Right cardiac atrium (tissue), 5 donors: ENCODE measurements around the gene CALD1. TPM values are rescaled to one million over a fixed set of nuclear protein-coding genes. Genes with fewer than 3 reads are reported as not detected.
A peak's percentile ranks its signal among the peaks of the same experiment; 100 is the strongest.

Source experiments
- ATAC-seq, 2 donors: fragments of 200-7000 bp; cut with Tn5 transposase; one replicate each; pipeline versions ENCODE4 v1.8.0 to v1.9.1; 2020; ENCODE audit warnings: moderate library complexity in 2 of 2, mild to moderate bottlenecking in 1 of 2
- DNase-seq, 3 donors: peaks; one replicate each; pipeline ENCODE4 v3.0.0-alpha.2; 2020
- H3K27ac ChIP-seq: one replicate; pipeline ENCODE4 v1.5.1; 2013; ENCODE audit warnings: mild to moderate bottlenecking, low read length, control low read depth, moderate library complexity
- H3K27me3 ChIP-seq: one replicate; pipeline ENCODE4 v1.6.1; 2013; ENCODE audit not compliant: control insufficient read depth, insufficient read depth
- H3K4me1 ChIP-seq: one replicate; pipeline ENCODE4 v1.6.1; 2013; ENCODE audit warnings: low read length; ENCODE audit not compliant: control insufficient read depth, insufficient read depth
- H3K4me3 ChIP-seq: one replicate; pipeline ENCODE4 v1.5.1; 2013; ENCODE audit warnings: low read length, control low read depth
- H3K9me3 ChIP-seq: one replicate; pipeline ENCODE4 v1.6.1; 2013; ENCODE audit warnings: low read length; ENCODE audit not compliant: control insufficient read depth
- WGBS: extraction: QIAGEN DNeasy Blood & Tissue Kit; methylation state at CpG from one replicate; pipeline ENCODE4 v1.1.7; 2013; 5-methylcytosine and 5-hydroxymethylcytosine counted together
- intact Hi-C, 4 donors: fragments of 100-400 bp; cut with DNase I; formaldehyde crosslinking; loops; one replicate each; pipeline versions ENCODE4 v1.11.0 to v1.14.0; 2022 to 2023
- polyA plus RNA-seq: library from polyadenylated mRNA; stranded (reverse); fragments of 200-250 nt; gene quantifications from one replicate; pipeline ENCODE4 v1.2.3, GENCODE V29; 2013
- total RNA-seq, 4 donors: library from RNA; stranded (reverse); fragmentation: NEBNext Ultra II Directional; extraction: Animal tissue kit (Norgen Biotek cat#: 25700); gene quantifications; one replicate each; pipeline ENCODE4 v1.2.1, GENCODE V29; 2021
- donor health status: healthy with polysubstance abuse.
- donor health status: DM: no; HTN: yes; CAD: no.
- donor health status: DM: no; HTN: no; CAD: no.
- donor health status: DM: no; HTN: yes; CAD: no; lungs with severe emphysema.
- donor health status: DM: yes; HTN: yes; CAD: no.

Gene CALD1
- total and polyA plus RNA-seq, 5 donors = 93.9 to 214 (median 135) TPM

DNA sequence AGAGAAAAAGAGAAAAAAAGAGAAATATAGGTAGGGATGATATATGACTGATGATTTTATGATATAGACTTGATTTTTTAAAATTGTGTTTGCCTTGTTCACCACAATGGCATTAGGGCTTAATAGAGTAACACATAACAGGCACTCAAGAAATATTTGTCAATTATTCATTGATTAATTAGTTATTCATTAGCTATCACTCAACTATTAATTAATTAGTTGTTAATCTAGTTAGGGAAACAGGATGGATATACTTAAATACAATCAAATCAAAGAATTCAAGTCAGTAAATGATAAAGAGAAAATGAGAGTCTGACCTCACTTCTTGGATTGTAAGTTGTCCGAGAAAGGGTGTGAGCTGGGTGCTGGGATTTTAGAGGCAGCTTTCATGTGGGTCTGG is 15.1 kb upstream of the CALD1 start:
- no peaks in the 10 kb centered on the region for H3K27me3 ChIP-seq
- DNase-seq (no peak), ATAC-seq (no peak)
- peaks cover 7% of the 10 kb centered on the region for H3K4me1 ChIP-seq
- intact Hi-C loops = no loop called here
- no peak overlapping the region for H3K27ac ChIP-seq
- 80% methylated on average over 1 of the region's 1 CpG for WGBS
- H3K9me3 ChIP-seq = no peaks in the 10 kb centered on the region
- H3K4me3 ChIP-seq = no peak overlapping the region

- WGBS = 39% methylated on average over 15 of the region's 15 CpGs
- H3K4me3 ChIP-seq = no peak overlapping the region
- intact Hi-C loops = no loop called here
- no peaks in the 10 kb centered on the region for H3K9me3 ChIP-seq
- no peaks in the 10 kb centered on the region for H3K27me3 ChIP-seq
- peaks cover 7% of the 10 kb centered on the region for H3K4me1 ChIP-seq
- DNase-seq (peak; percentile 20 to 65 (median 43)), ATAC-seq (peak; percentile 64 to 76)
- peak overlapping the region; percentile 73 for H3K27ac ChIP-seq
Measured at GRCh38 chr7:134766779-134767519, 12.5 kb upstream of the CALD1 start.

GRCh38 chr7:134767520-134768168 is 11.8 kb upstream of the CALD1 start:
- peak; percentile 5 to 45 for ATAC-seq
- Histone ChIP-seq H3K27me3 (no peaks in the 10 kb centered on the region), H3K4me1 (peaks cover 7% of the 10 kb centered on the region), H3K27ac (peak overlapping the region; percentile 5), H3K9me3 (no peaks in the 10 kb centered on the region), H3K4me3 (no peak overlapping the region)
- intact Hi-C loops = no loop called here
- 43% methylated on average over 5 of the region's 5 CpGs for WGBS
- DNase-seq = peak; percentile 19 to 46 (median 39)

- ATAC-seq = no peak
- intact Hi-C loops = no loop called here
Measured at GRCh38 chr7:134768243-134768642, 11.2 kb upstream of the CALD1 start.

DNA sequence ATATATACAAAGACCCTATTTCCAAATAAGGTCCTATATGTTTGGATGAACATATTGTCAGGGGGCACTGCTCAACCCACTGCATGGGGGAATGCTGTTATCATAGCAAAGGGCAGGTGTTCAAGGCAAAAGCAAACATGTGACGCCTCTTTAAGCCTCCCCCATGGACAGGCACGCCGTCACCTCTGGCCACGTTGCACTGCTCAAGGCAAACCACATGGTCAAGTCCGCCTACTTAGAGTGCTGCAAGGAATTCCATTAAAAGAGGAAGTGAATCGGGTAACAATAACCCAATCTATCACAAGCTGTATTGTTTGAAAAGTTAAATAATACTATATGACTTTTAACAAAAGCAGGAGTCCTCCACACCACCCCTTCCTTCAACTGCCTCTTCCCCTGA is 8.8 kb upstream of the CALD1 start:
- H3K9me3 ChIP-seq = no peaks in the 10 kb centered on the region
- intact Hi-C loops = no loop called here
- no peak overlapping the region for H3K4me3 ChIP-seq
- ATAC-seq (no peak), DNase-seq (no peak)
- no peaks in the 10 kb centered on the region for H3K27me3 ChIP-seq
- H3K4me1 ChIP-seq = peaks cover 6% of the 10 kb centered on the region
- no peak overlapping the region for H3K27ac ChIP-seq
- WGBS = 86% methylated on average over 6 of the region's 6 CpGs

More at GRCh38 chr7:134768243-134768642, 11.2 kb upstream of the CALD1 start:
- Histone ChIP-seq H3K27ac (peak overlapping the region; percentile 37), H3K4me3 (no peak overlapping the region), H3K9me3 (no peaks in the 10 kb centered on the region), H3K27me3 (no peaks in the 10 kb centered on the region), H3K4me1 (peaks cover 7% of the 10 kb centered on the region)
- no peak for DNase-seq
- 81% methylated on average over 4 of the region's 4 CpGs for WGBS

- peaks cover 6% of the 10 kb centered on the region for H3K4me1 ChIP-seq
- DNase-seq (no peak), ATAC-seq (no peak)
- H3K4me3 ChIP-seq = no peak overlapping the region
- no peak overlapping the region for H3K27ac ChIP-seq
- WGBS = 92% methylated on average over 3 of the region's 3 CpGs
- H3K9me3 ChIP-seq = no peaks in the 10 kb centered on the region
- intact Hi-C loops = no loop called here
- no peaks in the 10 kb centered on the region for H3K27me3 ChIP-seq
Measured at GRCh38 chr7:134771111-134771510, 8.3 kb upstream of the CALD1 start.

- DNase-seq = no peak
- Histone ChIP-seq H3K27ac (no peak overlapping the region), H3K9me3 (no peaks in the 10 kb centered on the region), H3K4me1 (peaks cover 3% of the 10 kb centered on the region), H3K27me3 (no peaks in the 10 kb centered on the region), H3K4me3 (no peak overlapping the region)
- ATAC-seq = no peak
- whole genome bisulfite sequencing = 93% methylated on average over 2 of the region's 2 CpGs
- intact Hi-C loops = no loop called here
Measured at GRCh38 chr7:134771889-134772288, 7.5 kb upstream of the CALD1 start.

DNA sequence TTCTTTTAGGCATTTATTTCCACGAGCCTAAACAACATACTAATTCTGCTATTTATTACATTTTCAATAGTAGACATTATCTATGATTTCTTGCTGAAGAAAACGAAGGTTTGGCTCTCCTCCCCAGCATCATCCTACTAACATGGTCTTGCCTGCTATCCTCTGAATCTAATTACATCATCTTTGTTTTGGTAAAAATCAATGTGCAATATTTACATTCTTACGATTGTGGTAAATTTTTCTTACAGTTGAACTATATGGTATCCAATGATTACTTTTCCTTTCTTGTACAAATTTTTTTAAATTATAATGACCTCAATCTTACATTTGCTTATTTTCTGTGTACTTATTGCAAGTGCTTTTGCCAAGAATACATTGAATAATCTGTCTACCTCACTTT is 7.0 kb upstream of the CALD1 start:
- Histone ChIP-seq H3K4me1 (peaks cover 3% of the 10 kb centered on the region), H3K27ac (no peak overlapping the region), H3K27me3 (no peaks in the 10 kb centered on the region), H3K4me3 (no peak overlapping the region), H3K9me3 (no peaks in the 10 kb centered on the region)
- ATAC-seq (no peak), DNase-seq (no peak)
- WGBS = 57% methylated on average over 3 of the region's 3 CpGs
- intact Hi-C loops = no loop called here

DNA sequence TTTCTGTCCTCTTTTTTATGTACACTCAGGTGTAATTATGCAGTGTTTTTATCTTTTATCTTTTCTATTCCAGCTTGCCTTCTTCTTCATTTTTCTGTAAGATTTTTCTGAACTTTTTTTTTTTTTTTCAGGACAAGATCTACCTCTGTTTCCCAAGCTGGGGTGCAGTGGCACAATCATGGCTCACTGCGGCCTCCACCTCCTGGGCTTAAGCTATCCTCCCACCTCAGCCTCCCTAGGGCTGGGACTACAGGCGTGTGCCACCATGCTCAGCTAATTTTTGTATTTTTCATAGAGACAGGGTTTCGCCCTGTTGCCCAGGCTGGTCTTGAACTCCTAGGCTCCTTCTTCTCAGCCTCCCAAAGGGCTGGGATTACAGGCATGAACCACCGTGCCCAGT is 6.3 kb upstream of the CALD1 start:
- H3K27ac ChIP-seq = no peak overlapping the region
- no peaks in the 10 kb centered on the region for H3K27me3 ChIP-seq
- 70% methylated on average over 4 of the region's 4 CpGs for WGBS
- H3K9me3 ChIP-seq = no peaks in the 10 kb centered on the region
- intact Hi-C loops = no loop called here
- no peak overlapping the region for H3K4me3 ChIP-seq
- ATAC-seq = no peak
- H3K4me1 ChIP-seq = peaks cover 5% of the 10 kb centered on the region
- no peak for DNase-seq

DNA sequence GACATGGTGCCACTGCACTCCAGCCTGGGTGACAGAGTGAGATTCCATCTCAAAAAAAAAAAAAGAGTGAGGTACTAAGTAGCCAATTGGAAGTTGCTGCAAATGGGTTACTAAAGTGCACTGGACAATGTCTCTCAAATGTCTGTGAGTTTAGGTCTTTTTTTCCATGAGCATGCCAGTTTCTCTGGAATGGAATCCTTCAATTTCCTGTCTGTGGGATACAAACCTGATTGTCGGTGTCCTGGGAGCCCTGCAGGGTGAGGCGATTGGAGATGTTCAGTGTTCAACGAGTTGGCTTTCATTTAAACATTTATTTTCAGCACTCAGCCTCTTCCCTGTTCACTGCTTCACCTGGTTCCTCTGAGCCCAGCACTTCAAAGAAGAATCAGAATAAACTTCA is 5.3 kb upstream of the CALD1 start:
- DNase-seq (no peak), ATAC-seq (no peak)
- intact Hi-C loops = no loop called here
- no peak overlapping the region for H3K27ac ChIP-seq
- H3K27me3 ChIP-seq = no peaks in the 10 kb centered on the region
- H3K4me3 ChIP-seq = no peak overlapping the region
- WGBS = 71% methylated on average over 3 of the region's 3 CpGs
- no peaks in the 10 kb centered on the region for H3K9me3 ChIP-seq
- H3K4me1 ChIP-seq = peaks cover 3% of the 10 kb centered on the region

DNA sequence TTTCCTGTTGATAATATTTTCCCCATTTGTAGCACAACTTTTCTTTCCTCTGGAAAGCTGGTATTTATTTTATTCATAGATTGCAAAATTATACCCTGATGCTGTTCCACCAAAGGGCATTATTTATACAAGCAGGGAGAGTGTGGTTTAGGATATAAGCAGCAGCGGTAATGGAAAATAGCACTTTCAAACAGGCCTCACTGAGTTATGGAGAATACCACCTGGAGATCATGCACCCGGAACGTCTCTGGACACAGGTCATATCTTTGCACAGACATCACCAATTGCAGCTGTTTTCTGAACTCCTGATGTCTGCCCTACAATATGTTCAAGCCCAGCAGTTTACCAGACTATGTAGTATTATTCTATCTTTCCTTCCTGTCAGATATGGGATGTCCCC is 2.0 kb upstream of the CALD1 start:
- no peak overlapping the region for H3K27ac ChIP-seq
- intact Hi-C loops = no loop called here
- no peaks in the 10 kb centered on the region for H3K27me3 ChIP-seq
- peaks cover 3% of the 10 kb centered on the region for H3K4me1 ChIP-seq
- no peaks in the 10 kb centered on the region for H3K9me3 ChIP-seq
- WGBS = 64% methylated on average over 3 of the region's 3 CpGs
- H3K4me3 ChIP-seq = no peak overlapping the region
- ATAC-seq = no peak
- DNase-seq = no peak
